GM12878 (cell line): Measurements from ENCODE around the gene B3GALNT1. TPM values are rescaled to one million over a fixed set of nuclear protein-coding genes. Genes with fewer than 3 reads are reported as not detected.

Experiments used
- ATF7 ChIP-seq: fragments of 450-650 bp; IDR thresholded peaks from 2 replicates; pipeline ENCODE4 v1.6.1; 2016; ENCODE audit warnings: low read depth, mild to moderate bottlenecking
- CHD2 ChIP-seq: IDR thresholded peaks from 2 replicates; pipeline ENCODE4 v1.6.1; 2011; ENCODE audit warnings: low read depth, low read length, improper control_type of control experiment, borderline replicate concordance
- KAT2A ChIP-seq: conservative IDR thresholded peaks from 2 replicates; pipeline ENCODE4 v1.6.1; 2011; ENCODE audit warnings: low read depth, low read length; ENCODE audit not compliant: control insufficient read depth
- NRF1 ChIP-seq: conservative IDR thresholded peaks from 2 replicates; pipeline ENCODE4 v1.6.1; 2011; ENCODE audit warnings: mild to moderate bottlenecking, low read depth, low read length, improper control_type of control experiment
- ZNF274 ChIP-seq: IDR thresholded peaks from one replicate; pipeline ENCODE4 v1.8.0; 2011; ENCODE audit not compliant: insufficient read length, insufficient read depth
- polyA plus RNA-seq, 11 experiments: library from polyadenylated mRNA; depleted of rRNA in 4 of 11; unstranded in 6 of 11; stranded (reverse) in 5 of 11; fragments of >200 nt; fragmentation: Nextera tagmentation in 4 of 11; fragmentation: Illumina TruSeq in 1 of 11; extraction: Ambion mirVana in 4 of 11; extraction: Trizol in 1 of 11; gene quantifications; 1 replicate in 1 of 11; 2 replicates in 10 of 11; pipeline versions ENCODE4 v1.2.1 to v1.2.3, GENCODE V29; 2011 to 2016; ENCODE audit warnings: inconsistent platforms in 2 of 11, missing spikeins in 2 of 11, low read depth in 1 of 11
- total RNA-seq, 4 experiments: library from RNA; depleted of rRNA in 3 of 4; stranded (reverse); fragments of >200 nt in 3 of 4; fragmentation: Illumina TruSeq in 1 of 4; extraction: Trizol in 1 of 4; gene quantifications; 2 replicates each; pipeline versions ENCODE4 v1.2.1 to v1.2.3, GENCODE V29; 2013 to 2021
- TF ChIP-seq, protein P1 (sequence below): IDR thresholded peaks from 2 replicates; pipeline ENCODE4 v1.6.1; 2011; ENCODE audit warnings: low read depth, mild to moderate bottlenecking, low read length, moderate library complexity, borderline replicate concordance; ENCODE audit errors: extremely low read depth
- TF ChIP-seq, protein P2 (sequence below): IDR thresholded peaks from 2 replicates; pipeline ENCODE4 v1.6.1; 2012; ENCODE audit warnings: low read depth, low read length, improper control_type of control experiment
- TF ChIP-seq, protein P3 (sequence below): fragments of 450-650 bp; IDR thresholded peaks from 2 replicates; pipeline ENCODE4 v1.6.1; 2017; ENCODE audit warnings: mild to moderate bottlenecking, moderate library complexity

B3GALNT1 gene
- total and polyA plus RNA-seq, 10 of the 15 experiments (the other 5 are each of a cell fraction or from before 2014, with no cell fraction given): 0.04 to 0.95 (median 0.18) TPM; not detected in 3

DNA sequence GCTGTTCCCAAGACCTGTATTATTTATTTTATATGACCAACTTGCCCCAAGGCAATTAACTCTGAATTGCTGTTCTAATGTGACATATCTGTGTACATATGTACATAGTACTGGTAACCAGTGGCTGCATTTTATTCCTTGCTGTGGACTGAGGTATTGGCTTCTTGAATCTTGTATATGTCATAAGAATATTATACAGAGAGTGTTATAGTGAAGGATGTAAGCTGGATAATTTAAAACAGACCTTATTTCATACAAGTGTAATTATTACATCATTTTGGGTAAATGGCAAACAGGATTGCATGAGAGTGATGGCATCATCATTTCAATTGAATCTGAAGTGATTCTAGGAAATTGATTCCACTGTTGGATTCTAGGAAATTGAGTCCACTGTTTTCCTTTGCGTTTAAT lies 32.9 kb downstream of the B3GALNT1 start (continued):
- TF ChIP-seq, protein P1, sequence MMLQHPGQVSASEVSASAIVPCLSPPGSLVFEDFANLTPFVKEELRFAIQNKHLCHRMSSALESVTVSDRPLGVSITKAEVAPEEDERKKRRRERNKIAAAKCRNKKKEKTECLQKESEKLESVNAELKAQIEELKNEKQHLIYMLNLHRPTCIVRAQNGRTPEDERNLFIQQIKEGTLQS: no peak
- TF ChIP-seq ATF7 (no peak), CHD2 (no peak), ZNF274 (no peak), NRF1 (no peak), KAT2A (no peak)
- TF ChIP-seq, protein P2, sequence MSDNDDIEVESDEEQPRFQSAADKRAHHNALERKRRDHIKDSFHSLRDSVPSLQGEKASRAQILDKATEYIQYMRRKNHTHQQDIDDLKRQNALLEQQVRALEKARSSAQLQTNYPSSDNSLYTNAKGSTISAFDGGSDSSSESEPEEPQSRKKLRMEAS: no peak
- TF ChIP-seq, protein P3, sequence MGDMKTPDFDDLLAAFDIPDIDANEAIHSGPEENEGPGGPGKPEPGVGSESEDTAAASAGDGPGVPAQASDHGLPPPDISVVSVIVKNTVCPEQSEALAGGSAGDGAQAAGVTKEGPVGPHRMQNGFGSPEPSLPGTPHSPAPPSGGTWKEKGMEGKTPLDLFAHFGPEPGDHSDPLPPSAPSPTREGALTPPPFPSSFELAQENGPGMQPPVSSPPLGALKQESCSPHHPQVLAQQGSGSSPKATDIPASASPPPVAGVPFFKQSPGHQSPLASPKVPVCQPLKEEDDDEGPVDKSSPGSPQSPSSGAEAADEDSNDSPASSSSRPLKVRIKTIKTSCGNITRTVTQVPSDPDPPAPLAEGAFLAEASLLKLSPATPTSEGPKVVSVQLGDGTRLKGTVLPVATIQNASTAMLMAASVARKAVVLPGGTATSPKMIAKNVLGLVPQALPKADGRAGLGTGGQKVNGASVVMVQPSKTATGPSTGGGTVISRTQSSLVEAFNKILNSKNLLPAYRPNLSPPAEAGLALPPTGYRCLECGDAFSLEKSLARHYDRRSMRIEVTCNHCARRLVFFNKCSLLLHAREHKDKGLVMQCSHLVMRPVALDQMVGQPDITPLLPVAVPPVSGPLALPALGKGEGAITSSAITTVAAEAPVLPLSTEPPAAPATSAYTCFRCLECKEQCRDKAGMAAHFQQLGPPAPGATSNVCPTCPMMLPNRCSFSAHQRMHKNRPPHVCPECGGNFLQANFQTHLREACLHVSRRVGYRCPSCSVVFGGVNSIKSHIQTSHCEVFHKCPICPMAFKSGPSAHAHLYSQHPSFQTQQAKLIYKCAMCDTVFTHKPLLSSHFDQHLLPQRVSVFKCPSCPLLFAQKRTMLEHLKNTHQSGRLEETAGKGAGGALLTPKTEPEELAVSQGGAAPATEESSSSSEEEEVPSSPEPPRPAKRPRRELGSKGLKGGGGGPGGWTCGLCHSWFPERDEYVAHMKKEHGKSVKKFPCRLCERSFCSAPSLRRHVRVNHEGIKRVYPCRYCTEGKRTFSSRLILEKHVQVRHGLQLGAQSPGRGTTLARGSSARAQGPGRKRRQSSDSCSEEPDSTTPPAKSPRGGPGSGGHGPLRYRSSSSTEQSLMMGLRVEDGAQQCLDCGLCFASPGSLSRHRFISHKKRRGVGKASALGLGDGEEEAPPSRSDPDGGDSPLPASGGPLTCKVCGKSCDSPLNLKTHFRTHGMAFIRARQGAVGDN: no peak
